ENCODE measurements around the gene FAHD2A.
"Not testable (repeated sequence)": the region's sequence is repeated elsewhere in the genome, so short reads cannot be mapped to it uniquely, and the experiment has no call there.

- TF ChIP-seq, protein P1, sequence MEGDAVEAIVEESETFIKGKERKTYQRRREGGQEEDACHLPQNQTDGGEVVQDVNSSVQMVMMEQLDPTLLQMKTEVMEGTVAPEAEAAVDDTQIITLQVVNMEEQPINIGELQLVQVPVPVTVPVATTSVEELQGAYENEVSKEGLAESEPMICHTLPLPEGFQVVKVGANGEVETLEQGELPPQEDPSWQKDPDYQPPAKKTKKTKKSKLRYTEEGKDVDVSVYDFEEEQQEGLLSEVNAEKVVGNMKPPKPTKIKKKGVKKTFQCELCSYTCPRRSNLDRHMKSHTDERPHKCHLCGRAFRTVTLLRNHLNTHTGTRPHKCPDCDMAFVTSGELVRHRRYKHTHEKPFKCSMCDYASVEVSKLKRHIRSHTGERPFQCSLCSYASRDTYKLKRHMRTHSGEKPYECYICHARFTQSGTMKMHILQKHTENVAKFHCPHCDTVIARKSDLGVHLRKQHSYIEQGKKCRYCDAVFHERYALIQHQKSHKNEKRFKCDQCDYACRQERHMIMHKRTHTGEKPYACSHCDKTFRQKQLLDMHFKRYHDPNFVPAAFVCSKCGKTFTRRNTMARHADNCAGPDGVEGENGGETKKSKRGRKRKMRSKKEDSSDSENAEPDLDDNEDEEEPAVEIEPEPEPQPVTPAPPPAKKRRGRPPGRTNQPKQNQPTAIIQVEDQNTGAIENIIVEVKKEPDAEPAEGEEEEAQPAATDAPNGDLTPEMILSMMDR (IDR thresholded peaks at IDR 0.05; ENCODE audit: borderline replicate concordance, extremely low read depth, low read length, poor library complexity, severe bottlenecking) = not testable (repeated sequence)
- not testable (repeated sequence) for TF ChIP-seq EZH2 (IDR thresholded peaks at IDR 0.05; ENCODE audit: borderline replicate concordance, low read depth, low read length, severe bottlenecking)
Measured at GRCh38 chr2:95442474-95443099, 40.1 kb downstream of the FAHD2A start.

Measured in DND-41 (cell line).